Endothelial cell of umbilical vein (primary cell): ENCODE results near the gene CHRNE.

Source experiments
- EZH2 ChIP-seq: IDR thresholded peaks from 2 replicates; pipeline ENCODE4 v1.6.1; 2012; ENCODE audit warnings: borderline replicate concordance, low read depth, mild to moderate bottlenecking, moderate library complexity, low read length, inconsistent platforms; ENCODE audit not compliant: severe bottlenecking
- GATA2 ChIP-seq: IDR thresholded peaks from 2 replicates; pipeline ENCODE4 v1.7.0; 2011; ENCODE audit warnings: low read depth, mild to moderate bottlenecking, moderate library complexity, mixed read lengths, low read length; ENCODE audit not compliant: insufficient read length, insufficient read depth
- JUN ChIP-seq: IDR thresholded peaks from 2 replicates; pipeline ENCODE4 v1.6.1; 2011; ENCODE audit warnings: borderline replicate concordance, low read depth; ENCODE audit not compliant: insufficient read length, insufficient read depth
- MYC ChIP-seq: IDR thresholded peaks from one replicate; pipeline ENCODE4 v1.6.1; 2011; ENCODE audit warnings: mild to moderate bottlenecking, low read depth, low read length
- POLR2A ChIP-seq: IDR thresholded peaks from 2 replicates; pipeline ENCODE4 v1.6.1; 2012; ENCODE audit warnings: low read depth, mild to moderate bottlenecking, control low read depth, low read length
- POLR2AphosphoS5 ChIP-seq: IDR thresholded peaks from 2 replicates; pipeline ENCODE4 v1.6.1; 2012; ENCODE audit warnings: low read depth, mild to moderate bottlenecking, control low read depth, low read length, moderate library complexity; ENCODE audit not compliant: insufficient read depth
- TF ChIP-seq, protein P1 (sequence below), 2 donors: IDR thresholded peaks; 1 replicate in 1 of 2; 2 replicates in 1 of 2; pipeline ENCODE4 v1.5.1; 2011; ENCODE audit warnings: low read length in 2 of 2, mild to moderate bottlenecking in 2 of 2, moderate library complexity in 2 of 2, control low read depth in 1 of 2, inconsistent platforms in 1 of 2, low read depth in 1 of 2; ENCODE audit not compliant: insufficient read depth in 1 of 2; ENCODE audit errors: extremely low read depth in 1 of 2
- TF ChIP-seq, protein P2 (sequence below): IDR thresholded peaks from 2 replicates; pipeline ENCODE4 v1.6.1; 2011; ENCODE audit not compliant: insufficient read depth, insufficient read length

DNA sequence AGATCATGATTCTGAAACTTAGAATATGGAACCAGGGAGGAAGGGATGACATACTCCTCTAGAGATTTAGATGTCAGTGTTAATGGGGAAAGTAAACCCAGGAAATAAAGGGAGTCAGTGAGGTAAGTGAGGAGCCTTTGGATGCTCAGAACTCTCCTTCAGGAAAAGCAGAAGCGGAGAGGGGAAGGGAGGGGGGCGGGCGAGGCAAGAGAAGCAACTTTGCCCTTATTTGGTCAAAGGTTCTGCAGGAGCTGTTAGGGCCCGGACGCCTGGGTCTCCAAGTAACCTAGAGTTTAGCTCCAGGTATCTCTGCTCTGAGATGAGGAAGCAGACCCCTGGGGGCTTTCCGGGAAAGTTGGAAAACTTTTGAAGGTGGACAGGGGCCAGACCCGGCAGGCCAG is 44.1 kb upstream of the CHRNE start:
- TF ChIP-seq, protein P1, sequence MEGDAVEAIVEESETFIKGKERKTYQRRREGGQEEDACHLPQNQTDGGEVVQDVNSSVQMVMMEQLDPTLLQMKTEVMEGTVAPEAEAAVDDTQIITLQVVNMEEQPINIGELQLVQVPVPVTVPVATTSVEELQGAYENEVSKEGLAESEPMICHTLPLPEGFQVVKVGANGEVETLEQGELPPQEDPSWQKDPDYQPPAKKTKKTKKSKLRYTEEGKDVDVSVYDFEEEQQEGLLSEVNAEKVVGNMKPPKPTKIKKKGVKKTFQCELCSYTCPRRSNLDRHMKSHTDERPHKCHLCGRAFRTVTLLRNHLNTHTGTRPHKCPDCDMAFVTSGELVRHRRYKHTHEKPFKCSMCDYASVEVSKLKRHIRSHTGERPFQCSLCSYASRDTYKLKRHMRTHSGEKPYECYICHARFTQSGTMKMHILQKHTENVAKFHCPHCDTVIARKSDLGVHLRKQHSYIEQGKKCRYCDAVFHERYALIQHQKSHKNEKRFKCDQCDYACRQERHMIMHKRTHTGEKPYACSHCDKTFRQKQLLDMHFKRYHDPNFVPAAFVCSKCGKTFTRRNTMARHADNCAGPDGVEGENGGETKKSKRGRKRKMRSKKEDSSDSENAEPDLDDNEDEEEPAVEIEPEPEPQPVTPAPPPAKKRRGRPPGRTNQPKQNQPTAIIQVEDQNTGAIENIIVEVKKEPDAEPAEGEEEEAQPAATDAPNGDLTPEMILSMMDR (IDR thresholded peaks at IDR 0.05; ENCODE audit: extremely low read depth in 1 of 2, insufficient read depth in 1 of 2, low read depth in 1 of 2, low read length in 2 of 2): no peak
- no peak for TF ChIP-seq EZH2
- TF ChIP-seq POLR2A: no peak
- TF ChIP-seq POLR2AphosphoS5: peak; percentile 26
- TF ChIP-seq GATA2: no peak
- TF ChIP-seq, protein P2, sequence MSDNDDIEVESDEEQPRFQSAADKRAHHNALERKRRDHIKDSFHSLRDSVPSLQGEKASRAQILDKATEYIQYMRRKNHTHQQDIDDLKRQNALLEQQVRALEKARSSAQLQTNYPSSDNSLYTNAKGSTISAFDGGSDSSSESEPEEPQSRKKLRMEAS: no peak
- TF ChIP-seq MYC: no peak
- no peak for TF ChIP-seq JUN
